HG03565 (cell line): ENCODE results near the gene GRPEL2.

Experiments
- ATAC-seq: cut with Tn5 transposase; IDR thresholded peaks from one replicate; pipeline ENCODE4 v1.9.1; 2021; ENCODE audit warnings: mild to moderate bottlenecking, moderate library complexity; ENCODE audit not compliant: unreplicated experiment

The GRPEL2 gene, protein sequence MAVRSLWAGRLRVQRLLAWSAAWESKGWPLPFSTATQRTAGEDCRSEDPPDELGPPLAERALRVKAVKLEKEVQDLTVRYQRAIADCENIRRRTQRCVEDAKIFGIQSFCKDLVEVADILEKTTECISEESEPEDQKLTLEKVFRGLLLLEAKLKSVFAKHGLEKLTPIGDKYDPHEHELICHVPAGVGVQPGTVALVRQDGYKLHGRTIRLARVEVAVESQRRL

DNA sequence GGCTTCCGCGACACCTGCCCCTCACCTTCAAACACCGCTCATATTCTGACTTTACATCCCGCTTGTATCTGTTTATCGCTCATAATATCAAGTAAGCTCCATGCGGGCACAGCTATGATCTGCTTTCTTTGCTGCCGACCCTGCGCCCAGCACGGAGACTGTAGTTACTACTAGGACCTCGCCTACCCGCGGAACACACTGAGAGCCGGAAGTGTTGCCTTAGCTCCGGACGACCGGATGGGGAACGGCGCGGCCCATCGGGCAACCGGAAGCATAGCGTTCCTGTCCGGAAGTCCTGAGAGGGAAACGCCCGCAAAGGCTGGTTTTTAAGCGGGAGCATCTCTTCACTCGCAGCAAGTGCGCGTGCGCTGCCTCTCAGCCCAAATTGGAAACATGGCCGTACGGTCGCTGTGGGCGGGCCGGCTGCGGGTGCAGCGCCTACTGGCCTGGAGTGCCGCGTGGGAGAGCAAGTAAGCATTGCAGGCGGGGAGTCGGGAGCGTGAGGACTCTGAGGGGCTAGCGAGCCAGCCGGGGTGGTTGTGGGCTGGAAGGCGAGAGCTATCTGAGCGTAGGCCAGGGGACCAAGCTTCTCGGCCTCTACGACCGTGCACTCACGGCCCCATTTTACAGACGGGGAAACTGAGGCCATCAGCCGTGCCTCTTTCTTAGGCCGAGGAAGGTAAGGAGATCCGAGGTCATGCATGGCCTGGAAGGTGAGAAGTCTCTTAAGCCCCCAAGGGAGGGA lies at the start of gene GRPEL2:
Gene GRPEL2 (plus strand): TSS at position 353 of the 745 bp plus-strand sequence. CDS start 41 bp downstream, at position 394.
- ATAC-seq: peak; percentile 96

DNA sequence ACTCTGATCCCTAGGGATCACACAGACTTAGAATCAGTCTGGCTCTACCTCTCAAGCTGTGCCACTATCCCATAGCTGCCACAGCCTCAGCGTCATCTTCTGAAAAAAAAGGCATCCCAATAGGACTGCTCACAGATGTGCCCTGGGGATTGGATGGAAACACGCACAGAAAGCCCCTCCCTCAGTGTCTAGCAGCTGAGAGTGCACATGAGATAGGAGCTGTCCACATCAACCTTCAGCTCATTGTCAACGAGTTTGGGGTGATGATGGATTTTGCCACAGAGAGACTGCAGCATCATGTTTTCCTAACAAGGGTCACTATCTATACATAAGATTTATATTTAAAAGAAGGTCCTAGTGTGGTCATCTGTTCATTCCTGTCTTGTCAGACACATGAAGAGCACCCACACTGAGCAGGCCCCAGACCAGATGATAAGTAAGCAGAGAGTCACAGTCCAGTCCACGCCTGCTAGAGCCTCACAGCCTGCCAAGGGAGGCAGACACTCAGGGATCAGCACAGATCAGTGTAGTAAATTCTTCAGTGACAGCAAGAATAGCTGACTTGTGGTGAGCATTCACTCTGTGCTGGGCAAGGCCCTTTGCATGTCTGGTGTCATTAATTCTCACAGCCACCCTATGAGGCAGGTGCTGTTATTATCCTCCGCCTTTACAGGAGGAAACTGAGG lies 47.8 kb upstream of the GRPEL2 start:
- ATAC-seq: no peak

DNA sequence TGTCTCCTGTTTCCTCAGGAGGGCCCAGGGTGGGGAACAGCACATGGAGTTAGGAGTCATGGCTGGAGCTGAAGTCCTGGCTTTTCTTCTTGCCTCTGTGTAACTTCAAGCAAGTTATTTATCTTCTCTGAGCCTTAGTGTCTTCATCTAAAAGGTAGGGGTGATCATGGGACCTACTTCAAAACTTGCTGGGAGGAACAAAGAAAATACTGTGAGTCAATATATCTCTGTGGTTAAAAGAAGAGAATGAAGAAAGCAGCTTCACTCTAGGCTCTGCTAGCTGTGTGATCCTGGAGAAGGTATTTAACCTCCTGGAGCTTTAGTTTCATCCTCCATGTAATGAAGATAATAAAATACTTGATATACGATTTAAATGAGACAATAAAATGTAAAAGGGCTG lies 47.1 kb upstream of the GRPEL2 start:
- ATAC-seq: no peak

DNA sequence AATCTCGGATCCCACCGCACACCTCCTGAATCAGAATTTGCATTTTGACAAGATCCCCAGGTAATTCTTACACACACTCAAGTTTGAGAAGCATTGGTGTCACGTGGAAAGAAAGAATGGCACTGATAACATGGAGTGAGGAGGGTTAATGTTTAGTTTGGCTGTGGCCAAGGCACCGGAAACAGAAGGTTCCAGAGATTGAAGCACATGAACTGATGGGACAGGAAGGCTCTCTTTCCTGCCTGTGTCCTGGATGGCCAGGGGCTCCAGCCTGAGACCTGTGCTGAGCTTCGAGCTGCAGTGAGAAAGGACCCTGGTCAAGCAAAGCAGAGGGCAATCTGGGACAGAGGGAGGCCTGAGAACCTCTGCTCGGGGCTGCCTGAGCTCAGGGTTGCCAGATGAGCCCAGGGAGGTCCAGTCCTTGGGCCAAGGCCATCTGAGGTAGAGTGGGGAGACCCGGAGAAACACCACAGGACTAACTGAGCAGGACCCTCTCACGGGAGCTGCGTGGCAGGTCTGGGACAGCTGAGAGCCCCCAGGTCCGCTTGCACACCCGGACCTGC lies 46.4 kb upstream of the GRPEL2 start:
- ATAC-seq: no peak

DNA sequence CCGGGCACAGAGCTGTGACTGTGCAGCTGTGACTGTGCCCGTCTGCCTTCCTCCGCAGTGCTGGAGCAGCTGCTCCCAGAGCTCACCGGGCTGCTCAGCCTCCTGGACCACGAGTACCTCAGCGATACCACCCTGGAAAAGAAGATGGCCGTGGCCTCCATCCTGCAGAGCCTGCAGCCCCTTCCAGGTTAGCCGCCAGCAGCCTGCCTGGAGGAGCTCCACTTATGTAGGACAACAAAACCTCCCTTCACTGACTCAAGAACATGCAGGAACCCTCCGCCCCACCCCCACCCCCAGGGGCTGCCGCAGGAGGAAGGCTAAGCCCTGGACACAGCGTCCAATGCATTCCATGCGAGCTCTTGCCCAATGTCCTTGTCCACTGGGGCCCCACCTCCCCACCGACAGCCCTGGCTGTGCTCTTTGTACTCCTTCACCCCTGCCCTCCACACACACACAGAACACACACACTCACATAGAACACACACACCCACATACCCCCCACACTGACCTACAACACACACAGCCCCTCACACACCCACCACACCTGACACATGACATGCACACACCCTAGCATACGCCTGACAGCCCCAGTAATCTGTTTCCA lies 45.7 kb upstream of the GRPEL2 start:
- ATAC-seq: no peak

DNA sequence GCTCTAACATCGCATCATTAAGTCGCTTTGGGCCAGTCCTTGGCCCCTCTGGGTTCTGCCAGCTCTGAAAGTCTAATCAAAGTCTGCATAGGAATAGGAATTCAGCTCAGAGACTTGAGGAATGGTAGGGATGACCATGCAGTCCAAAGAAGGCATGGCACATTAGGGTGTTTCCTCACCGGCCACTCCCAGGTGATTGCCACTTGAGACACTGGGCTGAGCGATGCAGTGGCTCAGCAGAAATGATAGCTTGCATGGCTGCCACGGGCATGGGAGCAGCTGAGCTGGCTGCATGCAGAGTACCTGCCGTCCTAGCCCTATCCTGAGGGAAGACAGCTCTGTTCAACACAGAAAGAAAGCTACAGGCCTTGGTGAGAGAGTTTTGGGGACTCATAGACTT lies 44.9 kb upstream of the GRPEL2 start:
- no peak for ATAC-seq

DNA sequence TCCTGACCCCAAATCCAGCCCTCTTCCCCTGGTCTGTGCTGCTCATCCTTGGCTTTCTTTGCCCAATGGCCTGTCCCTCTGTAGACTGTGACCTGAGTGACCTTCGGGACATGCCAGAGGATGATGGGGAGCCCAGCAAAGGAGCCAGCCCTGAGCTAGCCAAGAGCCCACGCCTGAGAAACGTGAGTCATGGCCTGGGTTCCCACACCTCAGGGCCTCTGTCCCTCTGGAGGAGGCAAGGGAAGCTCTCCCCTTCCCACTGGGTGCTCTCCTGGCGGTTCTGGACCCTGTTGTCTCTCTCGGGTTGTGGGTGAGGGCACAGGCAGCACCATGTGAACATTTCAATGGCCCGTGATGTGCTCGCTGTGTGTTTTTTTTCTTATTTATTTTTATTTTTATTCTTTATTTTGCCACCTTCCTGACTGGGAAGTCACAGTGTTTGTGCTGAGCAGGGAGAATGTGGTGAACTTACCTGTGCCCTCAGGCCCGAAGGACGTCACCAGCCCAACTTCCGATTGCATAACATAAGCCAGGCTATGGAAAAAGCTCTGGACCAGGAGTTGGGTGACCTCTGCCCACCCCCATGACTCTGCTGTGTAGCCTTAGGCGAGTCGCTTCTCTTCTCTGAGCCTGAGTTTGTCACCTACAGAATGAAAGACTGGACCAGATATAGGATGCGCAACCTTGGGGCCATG lies 44.1 kb upstream of the GRPEL2 start:
- no peak for ATAC-seq

DNA sequence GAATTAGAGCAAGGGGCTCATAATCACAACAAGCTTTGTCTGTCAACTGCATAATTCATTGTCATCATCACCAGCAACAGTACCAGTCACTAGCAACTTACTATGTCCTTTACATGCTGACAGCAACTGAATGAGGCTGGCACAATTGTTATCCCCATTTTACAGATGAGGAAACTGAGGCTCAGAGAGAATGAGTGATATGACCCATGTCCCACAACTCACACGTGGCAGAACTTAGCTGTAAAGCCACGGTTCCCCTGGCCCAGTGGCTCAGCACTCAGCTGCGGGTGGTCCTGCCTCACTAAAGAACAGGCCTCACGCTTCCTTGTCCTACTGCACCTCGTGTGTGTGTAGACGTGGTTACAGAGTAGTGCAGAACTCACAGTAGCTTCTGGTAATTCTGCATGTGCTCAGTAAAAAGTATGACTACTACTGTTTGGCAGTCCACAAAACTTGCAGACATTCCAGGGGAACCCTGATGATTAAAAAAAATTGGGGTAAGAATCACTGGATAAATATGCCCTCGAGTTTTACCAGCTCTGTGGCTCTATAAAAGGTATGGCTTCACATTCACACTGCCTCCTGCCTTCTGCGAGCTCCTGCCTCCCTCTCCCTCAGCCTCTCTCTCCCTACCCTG lies 43.4 kb upstream of the GRPEL2 start:
- ATAC-seq: no peak

DNA sequence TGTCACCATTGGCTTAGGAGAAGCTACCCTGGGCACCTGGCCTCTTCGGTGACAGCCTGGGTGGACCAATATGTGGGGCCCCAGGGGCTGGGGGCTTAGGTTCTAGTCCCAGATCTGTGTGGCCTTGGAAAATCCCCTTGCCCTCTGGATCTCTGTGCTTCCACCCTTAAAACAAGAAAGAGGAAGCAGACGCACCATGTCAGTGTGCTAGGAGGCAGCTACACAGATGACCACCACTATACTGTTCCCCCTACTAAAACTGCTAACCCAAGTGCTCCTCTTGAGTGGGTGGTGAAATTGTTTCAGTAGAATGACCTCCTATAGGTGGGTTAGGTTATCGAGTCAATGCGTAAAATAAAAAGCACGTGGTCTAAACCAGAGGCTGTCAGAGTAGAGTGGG lies 42.7 kb upstream of the GRPEL2 start:
- no peak for ATAC-seq

DNA sequence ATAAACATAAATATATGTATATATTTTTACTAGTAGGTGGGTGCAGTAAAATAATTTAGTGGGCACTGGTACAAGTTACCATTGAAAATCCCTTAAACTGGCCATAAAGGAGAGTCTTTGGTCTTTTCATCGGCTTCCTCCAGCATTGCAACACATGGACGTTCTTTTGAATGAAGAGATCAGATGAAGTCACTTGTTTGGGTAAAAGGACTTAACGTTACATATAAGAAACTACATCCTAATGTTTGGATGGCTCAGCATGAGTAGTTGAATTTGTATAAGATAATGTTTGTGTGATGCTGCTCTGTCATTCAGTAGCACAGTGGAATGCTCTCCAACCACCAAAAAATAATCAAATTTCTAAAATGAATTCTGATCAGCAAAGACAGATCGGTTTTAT lies 42.1 kb upstream of the GRPEL2 start:
- ATAC-seq: no peak

DNA sequence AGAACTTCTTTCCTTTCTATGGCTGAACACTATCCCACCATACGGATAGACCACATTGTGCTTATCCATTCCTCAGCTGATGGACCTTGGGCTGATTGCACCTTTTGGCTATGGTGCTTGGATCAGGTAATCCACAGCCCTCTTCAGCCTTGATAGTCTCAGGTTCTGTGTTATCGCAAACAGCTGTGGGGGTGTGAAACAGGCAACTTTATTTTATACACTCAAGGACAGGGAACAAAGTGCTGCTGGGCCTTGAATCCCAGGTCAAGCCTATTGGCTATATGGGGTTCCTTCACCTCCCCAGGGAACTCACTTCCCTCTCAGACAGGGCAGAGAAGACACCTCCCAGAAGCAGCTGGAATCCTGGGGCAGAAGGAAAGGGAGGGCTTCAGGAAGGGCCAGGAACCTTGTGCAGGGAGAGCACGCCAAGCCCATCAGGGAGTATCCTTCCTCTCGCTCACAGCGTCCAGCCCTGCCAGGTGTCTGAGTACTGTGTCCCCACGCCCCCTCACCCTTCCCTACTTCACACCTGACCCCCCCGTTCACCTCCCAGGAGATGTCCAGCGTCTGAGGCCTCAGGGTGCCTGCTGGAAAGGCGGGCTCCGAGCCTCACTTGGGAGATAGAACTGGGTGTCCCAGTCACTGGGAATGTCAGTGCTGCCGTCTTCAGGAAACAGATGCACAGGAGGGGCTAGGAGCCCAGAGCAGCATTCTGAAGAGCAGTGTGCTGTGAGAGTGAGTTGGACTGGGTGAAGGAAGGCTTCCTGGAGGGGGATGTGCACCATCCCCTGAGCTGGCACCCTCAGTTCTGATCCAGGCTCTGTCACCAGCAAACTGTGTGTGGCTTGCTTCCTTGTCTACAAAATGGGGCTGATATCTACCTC lies 40.9 kb upstream of the GRPEL2 start:
- ATAC-seq: no peak

DNA sequence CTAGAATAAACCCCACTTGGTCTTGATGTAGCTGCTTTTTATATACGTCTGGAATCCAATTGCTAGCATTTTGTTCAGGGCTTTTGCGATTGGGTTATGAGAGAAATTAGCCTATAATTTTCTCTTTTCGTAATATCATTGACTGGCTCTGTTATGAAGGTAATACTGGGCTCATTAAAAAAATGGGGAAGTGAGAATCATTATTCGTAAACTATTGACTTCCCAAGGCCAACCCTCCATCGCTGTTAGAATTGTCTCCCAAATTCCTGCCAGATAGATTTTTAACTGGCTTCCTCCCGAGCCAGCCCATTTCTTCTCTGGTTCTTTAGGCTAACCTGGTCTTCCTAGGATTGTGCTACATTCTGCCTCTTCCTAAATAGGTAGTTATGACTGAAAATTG lies 35.9 kb upstream of the GRPEL2 start:
- ATAC-seq: no peak

DNA sequence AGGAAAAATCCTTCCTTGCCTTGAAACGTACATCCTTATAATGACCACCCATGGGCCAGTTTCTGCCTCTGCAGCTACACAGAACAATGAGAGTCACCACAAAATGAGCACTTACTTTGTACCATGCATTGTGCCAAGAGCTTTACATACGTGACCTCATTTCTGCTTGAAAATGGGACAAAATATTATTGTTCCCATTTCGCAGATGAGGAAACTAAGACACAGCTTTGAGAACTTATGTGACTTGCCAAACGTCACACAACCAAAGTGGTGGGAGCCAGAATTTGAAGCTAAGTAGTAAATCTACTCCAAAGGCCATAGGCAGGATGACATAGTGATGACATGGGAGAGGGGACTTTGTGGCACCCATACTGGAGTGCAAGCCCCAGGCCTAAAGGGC lies 34.8 kb upstream of the GRPEL2 start:
- ATAC-seq: no peak

DNA sequence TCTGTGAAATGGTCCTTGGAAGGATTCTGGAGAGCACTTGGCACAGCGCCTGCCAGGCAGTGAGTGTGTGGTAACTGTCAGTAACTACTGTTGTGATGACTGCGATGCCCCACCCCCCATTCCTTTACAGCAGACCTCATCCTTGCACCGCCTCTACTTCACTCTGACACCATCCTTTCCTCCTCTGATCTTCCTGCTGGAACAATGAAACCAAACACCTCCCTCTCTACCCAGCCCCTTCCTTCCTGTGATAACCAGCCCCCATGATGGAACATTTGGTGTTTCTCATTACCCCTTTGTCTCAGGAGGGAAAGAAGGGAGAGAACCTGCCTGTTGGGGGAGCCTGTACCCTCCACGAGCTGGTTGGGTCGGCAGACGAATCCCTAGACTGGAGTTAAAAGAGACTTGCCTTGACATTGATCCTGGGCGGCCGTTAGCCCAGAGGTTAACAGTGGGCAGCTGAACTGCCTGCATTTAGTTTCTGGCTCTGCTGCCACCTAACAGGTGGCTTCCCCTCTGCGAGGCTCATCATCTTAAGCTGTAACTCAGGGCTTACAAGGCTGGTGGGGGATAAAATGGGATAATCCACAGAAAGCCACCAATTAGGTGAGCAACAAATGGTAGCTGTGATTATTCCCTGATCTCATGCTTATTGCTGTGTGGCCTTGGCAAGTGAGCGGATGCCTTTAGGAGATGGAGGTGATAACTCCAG lies 34.2 kb upstream of the GRPEL2 start:
- no peak for ATAC-seq

DNA sequence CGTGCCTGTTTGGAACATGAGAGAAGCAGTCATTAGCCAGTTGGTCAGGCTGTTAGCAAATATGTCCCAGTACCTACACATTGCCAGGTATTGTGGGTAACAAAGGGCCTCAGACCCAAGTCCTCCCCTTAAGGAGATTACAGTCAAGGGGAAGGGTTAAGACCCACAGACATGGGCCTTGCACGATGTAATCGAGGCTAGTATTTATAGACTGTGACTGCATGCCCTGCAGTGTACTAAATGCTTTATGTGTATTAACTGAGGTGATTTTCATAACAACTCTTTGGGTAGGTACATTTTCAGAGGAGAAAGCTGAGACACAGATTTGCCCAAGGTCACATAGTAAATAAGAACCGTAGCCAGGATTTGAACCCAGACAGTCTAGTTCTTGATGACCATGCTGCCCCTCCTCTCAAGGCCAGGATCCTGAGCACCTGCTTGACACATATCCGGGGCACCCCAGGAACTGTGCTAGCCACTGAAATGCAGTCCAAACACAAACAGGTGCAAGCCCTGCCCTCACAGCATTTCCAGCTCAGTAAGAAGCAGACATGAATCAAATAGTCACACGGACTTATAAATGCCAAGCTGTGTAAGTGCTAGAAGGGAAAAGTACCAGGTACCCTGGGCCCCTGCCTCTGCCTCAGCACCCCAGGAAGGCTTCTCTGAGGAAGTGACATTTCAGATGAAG lies 32.0 kb upstream of the GRPEL2 start:
- no peak for ATAC-seq

DNA sequence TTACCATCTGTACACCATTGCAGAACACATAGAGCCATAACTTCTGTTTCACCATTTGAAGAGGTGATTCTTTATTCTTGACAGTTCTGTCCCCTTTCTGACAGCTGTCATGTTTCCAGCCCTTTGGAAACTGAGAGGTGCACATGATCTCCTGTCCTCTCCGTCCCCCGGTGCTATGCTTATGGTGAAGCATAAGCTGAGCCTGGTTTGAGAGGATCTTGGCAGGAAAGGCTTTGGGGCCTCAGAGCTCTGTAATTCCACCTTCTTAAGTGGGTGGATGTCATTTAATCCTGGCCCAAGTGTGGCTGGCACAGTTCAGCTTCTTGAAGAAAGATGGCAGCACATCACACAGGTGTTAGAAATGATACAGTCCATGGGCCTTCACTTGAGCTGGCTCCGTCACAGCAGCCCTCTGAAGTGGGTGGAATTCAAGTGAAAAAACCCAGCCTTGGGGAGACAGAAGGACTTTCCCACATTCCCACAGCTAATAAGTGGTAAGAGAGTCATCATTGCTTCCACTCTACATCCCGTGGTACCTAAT lies 30.7 kb upstream of the GRPEL2 start:
- no peak for ATAC-seq

DNA sequence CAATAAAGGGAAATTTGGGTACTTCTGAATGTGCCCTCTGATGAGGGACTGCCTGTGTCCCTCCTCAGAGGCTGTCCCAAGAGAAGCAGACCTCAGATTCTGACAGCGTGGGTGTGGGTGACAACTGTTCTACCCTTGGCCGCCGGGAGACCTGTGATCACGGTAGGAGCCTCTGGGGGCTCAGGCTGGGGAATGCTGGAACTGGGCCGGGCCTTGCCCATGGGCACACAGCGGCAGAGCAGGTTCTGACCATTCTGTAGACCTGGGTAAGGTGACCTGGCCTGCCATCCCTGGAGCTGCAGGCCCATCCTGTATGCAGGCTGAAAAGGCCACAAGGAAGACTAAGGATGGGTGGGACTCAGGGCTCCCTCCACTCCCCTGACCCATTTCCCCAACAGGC lies 29.5 kb upstream of the GRPEL2 start:
- ATAC-seq: no peak
